Lung (tissue), 12 donors: ENCODE results near the gene KCNC2. TPM values are rescaled to one million over a fixed set of nuclear protein-coding genes. Genes with fewer than 3 reads are reported as not detected.

ENCODE experiments used
- ATAC-seq: fragments of 200-7000 bp; cut with Tn5 transposase; one replicate; pipeline ENCODE4 v1.9.1; 2020; ENCODE audit warnings: moderate number of reproducible peaks; ENCODE audit not compliant: insufficient read depth, low FRiP score
- DNase-seq, 3 donors: peaks; one replicate each; pipeline ENCODE4 v3.0.0-alpha.2; 2013 to 2017
- H3K27ac ChIP-seq, 2 donors: one replicate each; pipeline ENCODE4 v1.5.1; 2013; ENCODE audit warnings: mild to moderate bottlenecking in 2 of 2, moderate library complexity in 2 of 2, control low read depth in 1 of 2, inconsistent platforms in 1 of 2, low read depth in 1 of 2, low read length in 1 of 2
- H3K27me3 ChIP-seq, 3 donors: one replicate each; pipeline ENCODE4 v1.5.1; 2013; ENCODE audit warnings: low read length in 2 of 3; ENCODE audit not compliant: control insufficient read depth in 3 of 3, insufficient read depth in 3 of 3
- H3K36me3 ChIP-seq, 4 donors: one replicate each; pipeline ENCODE4 v1.5.1; 2013; ENCODE audit warnings: low read length in 4 of 4, mild to moderate bottlenecking in 1 of 4, moderate library complexity in 1 of 4; ENCODE audit not compliant: control insufficient read depth in 4 of 4, insufficient read depth in 4 of 4
- H3K4me1 ChIP-seq, 5 donors: one replicate each; pipeline ENCODE4 v1.5.1; 2013; ENCODE audit warnings: low read length in 5 of 5, mild to moderate bottlenecking in 2 of 5, moderate library complexity in 1 of 5; ENCODE audit not compliant: control insufficient read depth in 5 of 5, insufficient read depth in 5 of 5
- H3K4me3 ChIP-seq: one replicate; pipeline ENCODE4 v1.5.1; 2013; ENCODE audit warnings: mild to moderate bottlenecking, control low read depth, moderate library complexity
- H3K9ac ChIP-seq, 2 donors: one replicate each; pipeline ENCODE4 v1.5.1; 2013; ENCODE audit warnings: low read length in 2 of 2, control low read depth in 1 of 2; ENCODE audit not compliant: insufficient read depth in 1 of 2
- H3K9me3 ChIP-seq, 4 donors: one replicate each; pipeline ENCODE4 v1.5.1; 2013; ENCODE audit warnings: low read length in 3 of 4, mild to moderate bottlenecking in 1 of 4, moderate library complexity in 1 of 4; ENCODE audit not compliant: control insufficient read depth in 4 of 4, insufficient read depth in 3 of 4
- WGBS, 2 donors: extraction: QIAGEN DNeasy Blood & Tissue Kit; methylation state at CpG; one replicate each; pipeline ENCODE4 v1.1.7; 2013; 5-methylcytosine and 5-hydroxymethylcytosine counted together
- polyA plus RNA-seq, 2 donors: library from polyadenylated mRNA; stranded (reverse); fragments of 200-250 nt; gene quantifications; one replicate each; pipeline ENCODE4 v1.2.1, GENCODE V29; 2013
- total RNA-seq, 2 donors: library from RNA; depleted of rRNA in 1 of 2; stranded (reverse); fragments of >200 nt in 1 of 2; gene quantifications; one replicate each; pipeline ENCODE4 v1.2.1, GENCODE V29; 2014 to 2021
- TF ChIP-seq, protein P1 (sequence below): IDR thresholded peaks from 2 replicates; pipeline ENCODE4 v1.5.1; 2012; ENCODE audit warnings: mild to moderate bottlenecking; ENCODE audit errors: control extremely low read depth, extremely low read depth
- donor health status: control.
- donor health status: control.
- donor health status: Bipolar disorder and iron deficiency.
- donor health status: healthy.
- donor health status: DM: yes; HTN: yes; CAD: no.

The KCNC2 gene
- total and polyA plus RNA-seq, 4 donors, result 0.06 TPM; not detected in 3

DNA sequence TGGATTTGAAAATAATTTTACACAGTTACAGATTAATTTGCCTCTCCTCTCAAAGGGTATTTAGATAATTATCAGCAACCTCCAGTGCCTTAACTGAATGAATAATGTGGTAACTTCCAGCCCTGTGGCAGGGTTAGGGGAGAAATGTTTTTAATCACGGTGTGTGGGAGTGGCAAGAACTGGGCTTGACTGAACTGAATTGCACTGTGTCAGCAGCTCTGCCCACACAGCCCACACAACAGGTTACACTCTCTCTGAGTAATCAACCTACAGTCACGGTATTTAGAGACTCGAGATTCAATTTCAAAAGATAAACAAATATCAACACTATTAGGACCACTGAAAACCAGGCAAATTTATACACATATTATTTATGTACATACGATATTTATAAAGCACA lies 198.5 kb downstream of the KCNC2 start:
- Histone ChIP-seq H3K27ac (no peak overlapping the region), H3K36me3 (no peaks in the 10 kb centered on the region), H3K9me3 (peaks cover 0 to 4% (median 3%) of the 10 kb centered on the region in 4 donors), H3K4me3 (no peak overlapping the region), H3K9ac (no peak overlapping the region), H3K4me1 (no peaks in the 10 kb centered on the region), H3K27me3 (no peaks in the 10 kb centered on the region)
- WGBS, 2 donors, result 65 to 82% methylated on average over 4 of the region's 4 CpGs
- ATAC-seq (no peak), DNase-seq (no peak)
- TF ChIP-seq, protein P1, sequence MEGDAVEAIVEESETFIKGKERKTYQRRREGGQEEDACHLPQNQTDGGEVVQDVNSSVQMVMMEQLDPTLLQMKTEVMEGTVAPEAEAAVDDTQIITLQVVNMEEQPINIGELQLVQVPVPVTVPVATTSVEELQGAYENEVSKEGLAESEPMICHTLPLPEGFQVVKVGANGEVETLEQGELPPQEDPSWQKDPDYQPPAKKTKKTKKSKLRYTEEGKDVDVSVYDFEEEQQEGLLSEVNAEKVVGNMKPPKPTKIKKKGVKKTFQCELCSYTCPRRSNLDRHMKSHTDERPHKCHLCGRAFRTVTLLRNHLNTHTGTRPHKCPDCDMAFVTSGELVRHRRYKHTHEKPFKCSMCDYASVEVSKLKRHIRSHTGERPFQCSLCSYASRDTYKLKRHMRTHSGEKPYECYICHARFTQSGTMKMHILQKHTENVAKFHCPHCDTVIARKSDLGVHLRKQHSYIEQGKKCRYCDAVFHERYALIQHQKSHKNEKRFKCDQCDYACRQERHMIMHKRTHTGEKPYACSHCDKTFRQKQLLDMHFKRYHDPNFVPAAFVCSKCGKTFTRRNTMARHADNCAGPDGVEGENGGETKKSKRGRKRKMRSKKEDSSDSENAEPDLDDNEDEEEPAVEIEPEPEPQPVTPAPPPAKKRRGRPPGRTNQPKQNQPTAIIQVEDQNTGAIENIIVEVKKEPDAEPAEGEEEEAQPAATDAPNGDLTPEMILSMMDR, result no peak

DNA sequence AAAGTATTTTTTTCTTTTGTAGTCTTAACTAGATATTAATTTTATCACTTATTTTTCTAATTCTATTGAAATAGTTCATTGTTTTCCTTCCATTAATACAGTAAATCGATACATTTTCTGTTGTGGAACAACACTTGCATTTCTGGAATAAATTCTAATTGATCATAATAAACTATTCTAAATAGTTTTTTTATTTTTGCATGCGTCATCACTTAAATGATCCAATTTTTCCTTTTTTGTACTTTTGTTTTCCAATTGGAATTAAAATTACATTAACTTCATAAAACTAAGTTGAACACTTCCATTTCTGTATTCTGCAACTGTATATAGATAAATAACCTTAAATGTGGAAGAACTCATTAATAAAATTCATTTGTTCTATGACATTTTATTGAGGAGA lies 202.5 kb downstream of the KCNC2 start:
- TF ChIP-seq, protein P1, result no peak
- H3K9me3 ChIP-seq, result peaks cover 0 to 2% (median under 1%) of the 10 kb centered on the region in 4 donors
- H3K36me3 ChIP-seq, result no peaks in the 10 kb centered on the region
- no peak overlapping the region for H3K27ac ChIP-seq
- H3K9ac ChIP-seq, result no peak overlapping the region
- H3K27me3 ChIP-seq, result no peaks in the 10 kb centered on the region
- H3K4me1 ChIP-seq, result no peaks in the 10 kb centered on the region
- DNase-seq (no peak), ATAC-seq (no peak)
- no peak overlapping the region for H3K4me3 ChIP-seq
- WGBS, 2 donors, result 77 to 88% methylated on average over 2 of the region's 2 CpGs

DNA sequence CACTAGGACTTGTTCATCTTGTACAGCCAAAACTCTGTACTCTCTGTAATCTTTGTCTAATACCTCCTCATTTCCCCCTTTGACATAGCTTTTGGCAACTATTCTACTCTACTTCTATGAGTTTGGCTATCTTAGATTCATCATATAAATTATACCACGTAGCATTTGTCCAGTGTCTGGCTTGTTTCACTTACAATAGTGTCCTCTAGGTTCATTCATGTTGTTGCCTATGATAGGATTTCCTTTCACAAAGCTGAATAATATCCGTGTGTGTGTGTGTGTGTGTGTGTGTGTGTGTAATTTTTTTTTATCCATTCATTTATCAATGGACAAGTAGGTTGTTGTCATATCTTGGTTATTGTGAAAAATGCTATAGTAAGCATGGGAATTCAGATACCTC lies 209.5 kb downstream of the KCNC2 start:
- Histone ChIP-seq H3K4me3 (no peak overlapping the region), H3K9ac (no peak overlapping the region), H3K9me3 (no peaks in the 10 kb centered on the region), H3K36me3 (no peaks in the 10 kb centered on the region), H3K4me1 (no peaks in the 10 kb centered on the region), H3K27ac (no peak overlapping the region), H3K27me3 (no peaks in the 10 kb centered on the region)
- TF ChIP-seq, protein P1, result no peak
- 35 to 52% methylated on average over 2 of the region's 2 CpGs for WGBS, 2 donors
- ATAC-seq (no peak), DNase-seq (no peak)

DNA sequence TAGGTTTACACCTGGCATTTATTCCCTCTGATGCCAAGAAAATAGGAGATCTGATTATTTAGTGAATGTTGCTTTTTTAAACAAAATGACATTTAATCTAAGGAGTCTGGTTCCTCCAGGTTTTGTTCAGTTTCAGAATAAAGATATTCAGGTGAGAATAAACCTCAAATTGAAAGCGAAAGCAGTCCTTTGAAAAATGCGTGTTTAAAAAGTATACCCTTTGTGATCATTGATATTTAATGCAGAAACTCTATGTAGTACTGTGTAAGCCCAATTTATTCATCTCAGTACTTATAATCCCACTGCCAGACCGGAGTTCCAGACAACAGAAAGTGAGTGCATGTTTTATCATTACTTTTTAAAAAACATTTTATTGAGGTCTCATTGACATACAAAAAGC lies 210.2 kb downstream of the KCNC2 start:
- no peak for DNase-seq
- H3K36me3 ChIP-seq, result no peaks in the 10 kb centered on the region
- H3K9ac ChIP-seq, result no peak overlapping the region
- no peaks in the 10 kb centered on the region for H3K27me3 ChIP-seq
- TF ChIP-seq, protein P1, result no peak
- 66 to 73% methylated on average over 3 of the region's 3 CpGs for WGBS, 2 donors
- no peak for ATAC-seq
- no peaks in the 10 kb centered on the region for H3K9me3 ChIP-seq
- H3K27ac ChIP-seq, result no peak overlapping the region
- H3K4me3 ChIP-seq, result no peak overlapping the region
- no peaks in the 10 kb centered on the region for H3K4me1 ChIP-seq

Other genes starting within 250 kb of the KCNC2 start
- 10 to 100 TPM; 10.9 to 11.9 TPM for gene CAPS2, start 120.5 kb upstream of the KCNC2 start, total RNA-seq
- gene CAPS2, start 120.5 kb upstream of the KCNC2 start, polyA plus RNA-seq, result 1 to 10 TPM; 2.5 to 3.8 TPM
- not detected for gene GLIPR1L1, start 124.8 kb upstream of the KCNC2 start, total RNA-seq
- gene GLIPR1L1, start 124.8 kb upstream of the KCNC2 start, polyA plus RNA-seq, result not detected
- gene GLIPR1L2, start 181.2 kb upstream of the KCNC2 start, total RNA-seq, result 1 to 10 TPM in 1 of 2 donors, under 1 TPM in 1; 0.98 to 3.7 TPM
- under 1 TPM; 0.22 to 0.65 TPM for gene GLIPR1L2, start 181.2 kb upstream of the KCNC2 start, polyA plus RNA-seq